SW480 (cell line): ENCODE results near the gene RASSF5.
"Not testable (repeated sequence)": the region's sequence is repeated elsewhere in the genome, so short reads cannot be mapped to it uniquely, and the experiment has no call there.

ENCODE experiments used
- DNase-seq: peaks from one replicate; pipeline ENCODE4 v3.0.0-alpha.2; 2016; ENCODE audit warnings: low spot score

Gene RASSF5

GRCh38 chr1:206589206-206589605 lies 81.9 kb downstream of the RASSF5 start:
- no peak for DNase-seq

- no peak for DNase-seq
These were observed 82.9 kb downstream of the RASSF5 start for GRCh38 chr1:206590025-206590758.

GRCh38 chr1:206591226-206591625 lies 83.9 kb downstream of the RASSF5 start:
- no peak for DNase-seq

- DNase-seq = no peak
These were observed 84.4 kb downstream of the RASSF5 start for GRCh38 chr1:206591696-206592095.

- DNase-seq = no peak
These were observed 86.1 kb downstream of the RASSF5 start for GRCh38 chr1:206593351-206593925.

- no peak for DNase-seq
These were observed 88.4 kb downstream of the RASSF5 start for GRCh38 chr1:206595581-206596318.

- no peak for DNase-seq
These were observed 89.0 kb downstream of the RASSF5 start for GRCh38 chr1:206596319-206596666.

GRCh38 chr1:206600527-206600926 lies 93.2 kb downstream of the RASSF5 start:
- DNase-seq = no peak

- no peak for DNase-seq
These were observed 97.5 kb downstream of the RASSF5 start for GRCh38 chr1:206604861-206605260.

- peak; percentile 58 for DNase-seq
These were observed 99.5 kb downstream of the RASSF5 start for GRCh38 chr1:206606867-206607266.

- DNase-seq = peak; percentile 35
These were observed 100.9 kb downstream of the RASSF5 start for GRCh38 chr1:206608108-206608698.

- DNase-seq = no peak
These were observed 102.1 kb downstream of the RASSF5 start for GRCh38 chr1:206609229-206609991.

GRCh38 chr1:206612129-206612876 lies 105.0 kb downstream of the RASSF5 start, which contains the start of gene EIF2D:
EIF2D (minus strand) TSS chr1:206612465; CDS start chr1:206612342, 123 bp downstream.
- DNase-seq = peak; percentile 87

- DNase-seq = not testable (repeated sequence)
These were observed 119.1 kb downstream of the RASSF5 start for GRCh38 chr1:206626396-206626795.

- DNase-seq = no peak
These were observed 121.6 kb downstream of the RASSF5 start for GRCh38 chr1:206628916-206629315.

GRCh38 chr1:206631085-206631509 lies 123.8 kb downstream of the RASSF5 start:
- DNase-seq = peak; percentile 82

- no peak for DNase-seq
These were observed 126.4 kb downstream of the RASSF5 start for GRCh38 chr1:206633708-206634121.

GRCh38 chr1:206634365-206635079 lies 127.2 kb downstream of the RASSF5 start:
- peak; percentile 63 for DNase-seq

- DNase-seq = peak; percentile 92
These were observed 128.0 kb downstream of the RASSF5 start, which contains the start of gene DYRK3 for GRCh38 chr1:206635080-206635977. DYRK3 (plus strand) TSS chr1:206635536; CDS start chr1:206635704, 168 bp downstream.
